ENCODE data around the gene TNFRSF21. TPM values are rescaled to one million over a fixed set of nuclear protein-coding genes. Genes with fewer than 3 reads are reported as not detected.

Gene TNFRSF21
- polyA plus RNA-seq, 3 donors: 0.43 to 0.86 (median 0.58) TPM

- H3K4me2 ChIP-seq (replicated peaks; ENCODE audit: extremely low read depth, low read length, poor library complexity, severe bottlenecking): no peak overlapping the region
- H3K9me3 Mint-ChIP-seq: peaks cover 18 to 28% (median 20%) of the 10 kb centered on the region in 7 donors
- intact Hi-C loops (cut with micrococcal nuclease): no loop called here
- H3K4me3 Mint-ChIP-seq: no peak overlapping the region
- no peaks in the 10 kb centered on the region for H3K4me1 Mint-ChIP-seq
- H3K27ac ChIP-seq (ENCODE audit: low read depth in 1 of 2, low read length in 2 of 2): no peak overlapping the region
- WGBS (ENCODE audit: insufficient coverage): 97% methylated on average over 4 of the region's 7 CpGs
- no peaks in the 10 kb centered on the region for H3K79me2 ChIP-seq (ENCODE audit: insufficient read depth, low read length)
- no peaks in the 10 kb centered on the region for H4K20me1 ChIP-seq (ENCODE audit: insufficient read depth, low read length)
- no peaks in the 10 kb centered on the region for H3K27me3 ChIP-seq (ENCODE audit: control insufficient read depth in 2 of 2, insufficient read depth in 2 of 2, low read length in 2 of 2)
- no peaks in the 10 kb centered on the region for H3K36me3 ChIP-seq (replicated peaks in 1 of 2; ENCODE audit: control insufficient read depth in 1 of 2, insufficient read depth in 2 of 2, low read length in 2 of 2)
- H3K27me3 Mint-ChIP-seq (ENCODE audit: low read depth in 3 of 3): peaks cover 0 to 4% (median 3%) of the 10 kb centered on the region in 3 donors
- H3K9me3 ChIP-seq (replicated peaks in 1 of 2; ENCODE audit: control insufficient read depth in 1 of 2, insufficient read depth in 1 of 2, low read length in 2 of 2): peaks cover 13 to 18% of the 10 kb centered on the region in 2 donors
- H3K9ac ChIP-seq (ENCODE audit: insufficient read depth, low read length, poor library complexity, severe bottlenecking): no peak overlapping the region
- H2AFZ ChIP-seq (ENCODE audit: insufficient read depth, low read depth, low read length, poor library complexity, severe bottlenecking): no peak overlapping the region
- DNase-seq: no peak
- H3K4me1 ChIP-seq (ENCODE audit: control insufficient read depth in 1 of 2, insufficient read depth in 2 of 2, low read length in 2 of 2): no peaks in the 10 kb centered on the region
- H3K4me3 ChIP-seq (replicated peaks in 1 of 3; ENCODE audit: low read depth in 2 of 3, low read length in 3 of 3): no peak overlapping the region
- no peak overlapping the region for H3K27ac Mint-ChIP-seq
- TF ChIP-seq CTCF (IDR thresholded peaks at IDR 0.05): no peak
- H3K36me3 Mint-ChIP-seq: peaks cover 0 to 3% of the 10 kb centered on the region in 2 donors
These were observed 21.2 kb downstream of the TNFRSF21 start for GRCh38 chr6:47288267-47289090.

GRCh38 chr6:47286301-47286700 is 23.4 kb downstream of the TNFRSF21 start:
- Histone ChIP-seq H3K36me3 (replicated peaks in 1 of 2; ENCODE audit: control insufficient read depth in 1 of 2, insufficient read depth in 2 of 2, low read length in 2 of 2) (no peaks in the 10 kb centered on the region), H3K9ac (ENCODE audit: insufficient read depth, low read length, poor library complexity, severe bottlenecking) (no peak overlapping the region), H4K20me1 (ENCODE audit: insufficient read depth, low read length) (no peaks in the 10 kb centered on the region), H3K9me3 (replicated peaks in 1 of 2; ENCODE audit: control insufficient read depth in 1 of 2, insufficient read depth in 1 of 2, low read length in 2 of 2) (peaks cover 8 to 13% of the 10 kb centered on the region in 2 donors), H2AFZ (ENCODE audit: insufficient read depth, low read depth, low read length, poor library complexity, severe bottlenecking) (no peak overlapping the region), H3K27me3 (ENCODE audit: control insufficient read depth in 2 of 2, insufficient read depth in 2 of 2, low read length in 2 of 2) (no peaks in the 10 kb centered on the region), H3K79me2 (ENCODE audit: insufficient read depth, low read length) (no peaks in the 10 kb centered on the region), H3K4me3 (replicated peaks in 1 of 3; ENCODE audit: low read depth in 2 of 3, low read length in 3 of 3) (no peak overlapping the region), H3K4me1 (ENCODE audit: control insufficient read depth in 1 of 2, insufficient read depth in 2 of 2, low read length in 2 of 2) (no peaks in the 10 kb centered on the region), H3K27ac (ENCODE audit: low read depth in 1 of 2, low read length in 2 of 2) (no peak overlapping the region), H3K4me2 (replicated peaks; ENCODE audit: extremely low read depth, low read length, poor library complexity, severe bottlenecking) (no peak overlapping the region)
- Mint-ChIP-seq H3K36me3 (peaks cover 0 to 2% of the 10 kb centered on the region in 2 donors), H3K27me3 (ENCODE audit: low read depth in 3 of 3) (peaks cover 0 to 6% (median 3%) of the 10 kb centered on the region in 3 donors), H3K4me3 (no peak overlapping the region), H3K9me3 (peaks cover 12 to 18% (median 16%) of the 10 kb centered on the region in 7 donors), H3K4me1 (no peaks in the 10 kb centered on the region), H3K27ac (no peak overlapping the region)
- no peak for DNase-seq
- WGBS (ENCODE audit: insufficient coverage): 100% methylated on average over 6 of the region's 7 CpGs
- intact Hi-C loops (cut with micrococcal nuclease): no loop called here
- TF ChIP-seq CTCF (IDR thresholded peaks at IDR 0.05): no peak
